Fibroblast of lung (primary cell): ENCODE results near the gene IGSF23. TPM values are rescaled to one million over a fixed set of nuclear protein-coding genes. Genes with fewer than 3 reads are reported as not detected.

Experiments
- DNase-seq, 2 donors: peaks; one replicate each; pipeline versions ENCODE4 v3.0.0 to v3.0.0-alpha.2; 2010; ENCODE audit warnings: low read depth in 2 of 2
- H2AFZ ChIP-seq: 2 replicates; pipeline ENCODE4 v1.5.1; 2012; ENCODE audit warnings: low read length, control low read depth, inconsistent platforms
- H3K27ac ChIP-seq: 2 replicates; pipeline ENCODE4 v1.5.1; 2011; ENCODE audit warnings: low read length, control low read depth; ENCODE audit not compliant: insufficient read depth
- H3K27me3 ChIP-seq: 2 replicates; pipeline ENCODE4 v1.5.1; 2011; ENCODE audit warnings: mild to moderate bottlenecking, low read length; ENCODE audit not compliant: control insufficient read depth, insufficient read depth
- H3K36me3 ChIP-seq: 2 replicates; pipeline ENCODE4 v1.5.1; 2011; ENCODE audit warnings: low read length; ENCODE audit not compliant: control insufficient read depth, insufficient read depth
- H3K4me1 ChIP-seq: 2 replicates; pipeline ENCODE4 v1.5.1; 2011; ENCODE audit warnings: low read length; ENCODE audit not compliant: control insufficient read depth, insufficient read depth; ENCODE audit errors: extremely low read depth
- H3K4me2 ChIP-seq: 2 replicates; pipeline ENCODE4 v1.5.1; 2011; ENCODE audit warnings: low read length, control low read depth; ENCODE audit not compliant: insufficient read depth; ENCODE audit errors: extremely low read depth
- H3K4me3 ChIP-seq, 4 experiments: fragments of 200-600 bp in 1 of 4; sonication (generic) in 1 of 4; replicated peaks in 1 of 4; 2 replicates each; pipeline ENCODE4 v1.5.1; 2011 to 2016; ENCODE audit warnings: low read length in 4 of 4, low read depth in 3 of 4, mild to moderate bottlenecking in 3 of 4, control low read depth in 2 of 4, inconsistent platforms in 1 of 4, mixed read lengths in 1 of 4; ENCODE audit not compliant: insufficient read depth in 1 of 4; ENCODE audit errors: control extremely low read depth in 1 of 4
- H3K79me2 ChIP-seq: 2 replicates; pipeline ENCODE4 v1.5.1; 2012; ENCODE audit warnings: mild to moderate bottlenecking, low read length, inconsistent platforms; ENCODE audit not compliant: control insufficient read depth, insufficient read depth
- H3K9ac ChIP-seq: 2 replicates; pipeline ENCODE4 v1.5.1; 2011; ENCODE audit warnings: mild to moderate bottlenecking, low read length, control low read depth; ENCODE audit not compliant: insufficient read depth
- H3K9me3 ChIP-seq: 2 replicates; pipeline ENCODE4 v1.5.1; 2012; ENCODE audit warnings: low read depth, low read length; ENCODE audit not compliant: control insufficient read depth, insufficient read depth
- H4K20me1 ChIP-seq: 2 replicates; pipeline ENCODE4 v1.5.1; 2011; ENCODE audit warnings: low read length; ENCODE audit not compliant: control insufficient read depth, insufficient read depth; ENCODE audit errors: extremely low read depth
- EZH2 ChIP-seq: IDR thresholded peaks from 2 replicates; pipeline ENCODE4 v1.5.1; 2012; ENCODE audit warnings: low read length, control low read depth, mild to moderate bottlenecking; ENCODE audit errors: missing control alignments
- polyA plus RNA-seq, 2 donors: library from polyadenylated mRNA; depleted of rRNA in 1 of 2; stranded (reverse) in 1 of 2; unstranded in 1 of 2; fragments of >200 nt; gene quantifications; 2 replicates each; pipeline ENCODE4 v1.2.1, GENCODE V29; 2011 to 2012; ENCODE audit warnings: missing spikeins in 1 of 2
- total RNA-seq: library from RNA; depleted of rRNA; stranded (reverse); fragments of >200 nt; gene quantifications from 2 replicates; pipeline ENCODE4 v1.2.1, GENCODE V29; 2014
- TF ChIP-seq, protein P1 (sequence below), 2 donors: IDR thresholded peaks in 1 of 2; conservative IDR thresholded peaks in 1 of 2; 1 replicate in 1 of 2; 2 replicates in 1 of 2; pipeline ENCODE4 v1.5.1; 2011 to 2012; ENCODE audit warnings: low read length in 2 of 2, control low read depth in 1 of 2, inconsistent platforms in 1 of 2, low read depth in 1 of 2, mild to moderate bottlenecking in 1 of 2

IGSF23 gene
- total and polyA plus RNA-seq, 2 donors (not counting 1 experiment from before 2014, with no cell fraction given) = 0.33 to 1.3 TPM

DNA sequence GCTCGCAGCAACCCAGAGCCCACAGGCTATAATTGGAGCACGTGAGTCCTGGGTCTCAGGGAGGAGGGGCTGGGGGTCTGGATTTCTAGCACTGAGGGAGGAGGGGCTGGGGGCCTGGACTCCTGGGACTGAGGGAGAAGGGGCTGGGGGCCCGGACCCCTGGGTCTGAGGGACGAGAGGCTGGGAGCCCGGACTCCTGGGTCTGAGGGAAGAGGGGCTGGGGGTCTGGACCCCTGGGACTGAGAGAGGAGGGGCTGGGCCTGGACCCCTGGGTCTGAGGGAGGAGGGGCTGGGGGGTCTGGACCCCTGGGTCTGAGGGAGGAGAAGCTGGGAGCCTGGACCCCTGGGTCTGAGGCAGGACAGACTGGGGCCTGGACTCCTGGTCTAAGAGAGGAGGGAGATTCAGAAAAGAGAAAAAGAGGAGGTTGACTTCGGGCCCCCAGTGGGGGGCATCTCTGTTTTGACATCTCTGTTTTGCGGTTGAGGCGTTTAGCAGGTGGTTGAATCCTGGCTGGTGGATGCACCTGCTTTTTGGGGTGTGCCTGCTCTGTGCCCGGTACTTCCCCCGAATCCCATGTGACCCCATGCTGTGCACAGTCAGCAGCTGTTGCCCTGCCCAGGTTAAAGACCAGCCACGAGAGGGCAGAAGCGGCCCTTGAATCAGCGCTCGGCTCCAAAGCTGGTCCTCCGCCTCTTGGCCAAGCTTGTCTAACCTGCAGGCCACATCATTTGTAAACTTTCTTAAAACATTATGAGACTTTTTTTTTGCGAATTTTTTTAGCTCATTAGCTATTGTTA, 40.8 kb downstream of the IGSF23 start:
- Histone ChIP-seq H3K27ac (no peak overlapping the region), H2AFZ (no peak overlapping the region), H3K9me3 (no peaks in the 10 kb centered on the region), H3K27me3 (no peaks in the 10 kb centered on the region), H3K4me3 (no peak overlapping the region), H3K36me3 (peaks cover 48% of the 10 kb centered on the region), H3K4me2 (no peak overlapping the region), H3K79me2 (peaks cover 26% of the 10 kb centered on the region), H3K4me1 (no peaks in the 10 kb centered on the region), H3K9ac (no peak overlapping the region), H4K20me1 (no peaks in the 10 kb centered on the region)
- DNase-seq = peak; percentile 32 to 55
- TF ChIP-seq EZH2 = no peak
- TF ChIP-seq, protein P1, sequence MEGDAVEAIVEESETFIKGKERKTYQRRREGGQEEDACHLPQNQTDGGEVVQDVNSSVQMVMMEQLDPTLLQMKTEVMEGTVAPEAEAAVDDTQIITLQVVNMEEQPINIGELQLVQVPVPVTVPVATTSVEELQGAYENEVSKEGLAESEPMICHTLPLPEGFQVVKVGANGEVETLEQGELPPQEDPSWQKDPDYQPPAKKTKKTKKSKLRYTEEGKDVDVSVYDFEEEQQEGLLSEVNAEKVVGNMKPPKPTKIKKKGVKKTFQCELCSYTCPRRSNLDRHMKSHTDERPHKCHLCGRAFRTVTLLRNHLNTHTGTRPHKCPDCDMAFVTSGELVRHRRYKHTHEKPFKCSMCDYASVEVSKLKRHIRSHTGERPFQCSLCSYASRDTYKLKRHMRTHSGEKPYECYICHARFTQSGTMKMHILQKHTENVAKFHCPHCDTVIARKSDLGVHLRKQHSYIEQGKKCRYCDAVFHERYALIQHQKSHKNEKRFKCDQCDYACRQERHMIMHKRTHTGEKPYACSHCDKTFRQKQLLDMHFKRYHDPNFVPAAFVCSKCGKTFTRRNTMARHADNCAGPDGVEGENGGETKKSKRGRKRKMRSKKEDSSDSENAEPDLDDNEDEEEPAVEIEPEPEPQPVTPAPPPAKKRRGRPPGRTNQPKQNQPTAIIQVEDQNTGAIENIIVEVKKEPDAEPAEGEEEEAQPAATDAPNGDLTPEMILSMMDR (conservative IDR thresholded peaks at IDR 0.05 in 1 of 2, IDR thresholded peaks at IDR 0.05 in 1 of 2; ENCODE audit: low read depth in 1 of 2, low read length in 2 of 2) = peak; percentile 27 to 49

DNA sequence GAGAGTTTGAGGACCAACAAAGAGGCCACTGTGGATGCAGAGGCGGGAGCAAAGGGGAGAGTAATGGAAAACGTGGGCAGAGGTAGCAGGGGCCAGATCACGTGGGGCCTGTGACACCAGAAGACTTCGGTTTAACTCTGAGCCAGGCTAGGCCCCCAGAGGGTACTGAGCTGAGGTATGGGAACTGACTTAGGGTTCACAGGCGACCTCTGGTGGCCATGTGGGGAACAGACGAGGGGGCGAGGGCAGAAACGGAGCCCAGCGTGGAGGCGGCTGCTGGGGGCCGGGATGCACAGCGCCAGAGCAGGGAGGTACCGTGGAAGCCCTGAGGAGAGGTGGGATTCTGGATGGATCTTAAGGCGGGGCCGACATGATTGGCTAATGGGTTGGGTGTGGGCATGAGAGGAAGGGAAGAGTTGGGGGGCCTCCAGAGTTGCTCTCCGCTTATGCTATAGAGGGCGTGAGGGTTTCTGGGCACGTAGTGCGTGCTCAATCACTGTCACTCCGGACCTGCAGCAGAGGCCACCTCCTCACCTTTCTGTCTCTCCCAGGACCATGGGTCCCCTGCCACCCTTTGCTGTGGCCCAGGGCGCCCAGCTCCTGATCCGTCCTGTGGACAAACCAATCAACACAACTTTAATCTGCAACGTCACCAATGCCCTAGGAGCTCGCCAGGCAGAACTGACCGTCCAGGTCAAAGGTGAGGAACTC, 44.0 kb downstream of the IGSF23 start:
- Histone ChIP-seq H3K27ac (peak overlapping the region; percentile 17), H3K4me2 (no peak overlapping the region), H3K27me3 (no peaks in the 10 kb centered on the region), H3K79me2 (peaks cover 7% of the 10 kb centered on the region), H3K4me1 (peaks cover 9% of the 10 kb centered on the region), H2AFZ (no peak overlapping the region), H3K9me3 (no peaks in the 10 kb centered on the region), H3K4me3 (no peak overlapping the region), H3K9ac (no peak overlapping the region), H4K20me1 (no peaks in the 10 kb centered on the region), H3K36me3 (peaks cover 42% of the 10 kb centered on the region)
- TF ChIP-seq, protein P1 (conservative IDR thresholded peaks at IDR 0.05 in 1 of 2, IDR thresholded peaks at IDR 0.05 in 1 of 2; ENCODE audit: low read depth in 1 of 2, low read length in 2 of 2) = peak; percentile 83 to 85
- TF ChIP-seq EZH2 = no peak
- peak; percentile 45 to 75 for DNase-seq

DNA sequence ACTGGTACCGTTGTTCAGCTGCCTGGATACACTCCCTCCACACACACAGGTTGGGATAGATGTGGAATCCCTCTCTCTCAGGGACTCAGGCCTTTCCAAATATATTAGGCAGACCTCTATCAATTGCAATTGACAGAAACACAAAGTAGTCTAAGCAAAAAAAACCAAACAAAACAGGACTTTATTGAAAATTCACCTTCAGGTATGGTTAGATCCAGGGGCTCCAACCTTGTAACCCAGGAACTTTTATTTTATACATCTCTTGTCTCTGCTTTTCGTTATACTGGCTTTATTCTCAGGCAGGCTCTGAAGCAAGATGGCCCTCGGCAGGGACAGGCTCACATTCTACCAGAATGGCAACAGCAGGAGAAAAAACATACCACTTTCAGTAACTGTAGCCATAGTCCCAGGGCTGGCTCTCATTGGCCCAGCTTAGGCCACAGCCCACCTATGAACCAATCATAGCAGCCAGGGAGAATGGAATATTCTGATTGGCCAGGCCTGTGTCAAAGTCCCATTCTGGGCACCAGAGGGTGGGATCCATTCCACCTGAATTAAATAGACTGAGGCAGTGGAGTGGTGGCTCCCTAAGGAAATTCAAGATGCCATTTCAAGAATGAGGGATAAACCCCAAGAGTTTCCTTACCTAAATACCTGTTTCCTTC, 44.8 kb downstream of the IGSF23 start:
- H3K4me3 ChIP-seq = no peak overlapping the region
- H3K4me1 ChIP-seq = peaks cover 12% of the 10 kb centered on the region
- no peaks in the 10 kb centered on the region for H3K9me3 ChIP-seq
- H3K36me3 ChIP-seq = peaks cover 39% of the 10 kb centered on the region
- no peak overlapping the region for H2AFZ ChIP-seq
- H3K4me2 ChIP-seq = no peak overlapping the region
- no peak overlapping the region for H3K9ac ChIP-seq
- no peak for DNase-seq
- H3K27ac ChIP-seq = no peak overlapping the region
- H3K79me2 ChIP-seq = peaks cover 4% of the 10 kb centered on the region
- no peaks in the 10 kb centered on the region for H3K27me3 ChIP-seq
- no peaks in the 10 kb centered on the region for H4K20me1 ChIP-seq
- no peak for TF ChIP-seq EZH2
- TF ChIP-seq, protein P1 (conservative IDR thresholded peaks at IDR 0.05 in 1 of 2, IDR thresholded peaks at IDR 0.05 in 1 of 2; ENCODE audit: low read depth in 1 of 2, low read length in 2 of 2) = no peak
